Activated CD4-positive, alpha-beta T cell treated with anti-CD3 and anti-CD28 coated beads for 24 hours (primary cell): ENCODE data around the gene CCR3.
"Not testable (repeated sequence)": the region's sequence is repeated elsewhere in the genome, so short reads cannot be mapped to it uniquely, and the experiment has no call there.

ENCODE experiments used
- DNase-seq, 2 donors: peaks; one replicate each; pipeline ENCODE4 v3.0.0-alpha.2; 2020; ENCODE audit warnings: low read depth in 2 of 2

CCR3 gene

DNA sequence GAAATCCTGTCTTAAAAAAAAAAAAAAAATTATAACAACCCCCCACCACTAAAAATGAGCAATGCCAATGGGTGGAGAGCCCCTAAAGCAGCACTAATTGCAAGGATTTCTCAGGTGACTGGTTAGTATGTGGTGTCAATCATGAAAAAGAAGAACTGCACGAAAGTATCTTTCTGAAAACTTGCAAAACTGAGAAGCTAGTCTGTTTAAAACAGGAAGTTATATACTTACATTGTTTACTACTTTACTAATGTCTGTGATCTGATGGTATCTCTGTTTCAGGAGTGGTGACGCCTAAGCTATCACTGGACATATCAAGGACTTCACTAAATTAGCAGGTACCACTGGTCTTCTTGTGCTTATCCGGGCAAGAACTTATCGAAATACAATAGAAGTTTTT lies at the start of gene CCR3:
Gene CCR3 (plus strand): TSS at position 341 of the 400 bp plus-strand sequence. CDS start 22,699 bp downstream, outside the sequence.
- no peak for DNase-seq

DNA sequence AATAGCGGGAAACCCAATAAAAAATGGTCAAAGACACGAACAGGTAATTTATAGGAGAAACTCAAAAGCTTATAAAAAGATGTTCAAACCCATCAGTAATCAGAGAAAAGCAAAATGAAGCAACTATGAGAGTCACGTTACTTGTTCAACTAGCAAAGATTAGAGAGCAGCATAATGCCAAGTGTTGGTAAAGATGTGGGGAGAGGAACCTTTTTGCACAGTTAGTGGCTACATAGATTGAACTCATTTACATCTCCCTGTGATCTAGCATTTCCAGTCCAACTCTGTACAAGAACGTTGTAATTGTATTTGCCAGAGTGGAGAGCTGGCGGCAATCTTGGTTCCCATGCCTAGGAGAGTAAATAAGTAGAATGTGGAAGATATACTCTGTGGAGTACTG lies 49.3 kb upstream of the CCR3 start:
- DNase-seq = no peak

DNA sequence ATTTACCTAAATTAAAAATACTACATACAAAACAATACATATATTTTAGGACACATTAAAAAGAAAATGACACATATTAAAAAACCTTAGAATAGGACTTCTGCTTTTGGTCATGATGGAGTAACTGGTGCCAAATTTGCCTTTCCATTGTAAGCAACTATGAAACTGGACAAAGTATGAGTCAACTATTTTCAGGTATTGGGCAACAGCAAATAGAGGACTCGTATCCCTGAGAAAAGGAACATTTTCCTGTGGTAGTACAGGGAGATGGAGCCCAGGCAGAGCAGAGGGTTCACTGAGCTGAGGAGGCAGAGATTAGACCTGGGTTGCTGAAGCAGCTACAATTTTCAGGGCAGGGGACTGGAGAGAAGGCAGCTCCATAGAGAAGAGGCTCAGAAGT lies 48.8 kb upstream of the CCR3 start:
- DNase-seq = no peak

DNA sequence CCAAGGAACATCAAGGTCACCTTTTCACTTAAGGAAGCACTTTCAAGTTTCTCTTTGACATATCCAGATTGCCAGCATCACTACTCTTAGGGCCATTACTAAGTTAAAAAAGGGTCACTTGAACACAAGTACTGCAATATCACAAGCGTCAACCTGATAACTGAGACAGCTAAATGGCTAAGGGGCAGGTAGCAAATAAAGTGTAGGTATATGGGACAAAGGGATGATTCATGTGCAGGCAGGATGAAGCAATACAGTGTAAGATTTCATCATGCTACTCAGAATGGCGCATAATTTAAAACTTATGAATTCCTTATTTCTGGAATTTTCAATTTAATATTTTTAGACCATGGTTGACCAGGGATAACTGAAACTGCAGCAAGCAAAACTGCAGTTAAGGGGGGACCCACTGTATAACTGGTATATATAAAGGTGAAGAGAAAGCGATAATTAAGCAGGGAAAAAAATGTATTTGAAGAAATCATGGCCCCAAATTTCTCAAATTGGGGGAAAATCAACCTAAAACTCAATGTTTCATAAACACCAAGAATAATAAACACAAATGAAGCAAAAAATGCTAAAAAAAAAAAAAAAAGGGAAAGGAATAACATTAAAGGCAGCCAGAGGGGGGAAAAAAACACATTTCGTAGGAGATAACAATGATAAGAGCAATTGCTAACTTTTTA lies 47.2 kb upstream of the CCR3 start:
- DNase-seq = no peak

DNA sequence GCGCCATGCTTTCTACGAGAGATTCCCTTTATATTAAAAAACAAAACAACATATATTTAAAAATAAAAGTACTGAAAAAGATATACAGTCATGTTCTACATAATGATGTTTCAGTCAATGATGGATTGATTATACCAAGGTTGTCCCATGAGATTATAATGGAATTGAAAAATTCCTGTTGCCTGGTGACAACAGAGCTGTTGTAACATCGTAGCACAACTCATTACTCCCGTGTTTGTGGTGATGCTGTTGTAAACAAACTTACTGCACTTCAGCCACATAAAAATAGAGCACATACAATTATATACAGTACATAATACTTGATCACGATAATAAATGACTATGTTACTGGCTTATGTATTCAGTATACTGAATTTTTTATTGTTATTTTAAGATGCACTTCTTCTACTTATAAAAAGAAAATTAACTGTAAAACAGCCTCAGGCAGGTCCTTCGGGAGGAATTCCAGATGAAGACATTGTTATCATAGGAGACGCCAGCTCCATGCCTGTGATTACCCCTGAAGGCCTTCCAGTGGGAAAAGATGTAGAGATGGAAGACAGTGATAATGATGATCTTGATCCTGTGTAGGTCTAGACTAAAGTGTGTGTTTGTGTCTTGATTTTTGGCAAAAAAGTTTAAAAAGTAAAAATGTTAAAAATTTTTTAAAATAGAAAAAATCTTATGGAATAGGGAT lies 45.9 kb upstream of the CCR3 start:
- no peak for DNase-seq

DNA sequence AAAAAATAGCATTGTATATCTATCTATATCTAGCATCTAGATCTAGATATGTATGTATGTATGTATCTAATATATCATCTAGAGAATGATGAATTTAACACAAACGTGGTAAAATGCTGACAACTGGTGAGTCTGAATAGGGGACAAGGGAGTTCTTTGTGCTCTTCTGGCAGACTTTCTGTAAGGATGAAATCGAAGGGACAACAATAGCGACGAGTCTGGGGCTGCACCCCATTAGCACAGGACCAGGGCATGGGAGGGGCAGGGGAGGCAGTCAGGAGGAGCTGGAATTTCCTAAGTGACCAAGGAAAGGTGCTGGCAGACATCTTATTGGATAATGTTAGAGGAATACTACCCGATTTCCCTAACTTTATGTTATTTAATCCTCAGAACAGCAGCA lies 42.0 kb upstream of the CCR3 start:
- DNase-seq = no peak

DNA sequence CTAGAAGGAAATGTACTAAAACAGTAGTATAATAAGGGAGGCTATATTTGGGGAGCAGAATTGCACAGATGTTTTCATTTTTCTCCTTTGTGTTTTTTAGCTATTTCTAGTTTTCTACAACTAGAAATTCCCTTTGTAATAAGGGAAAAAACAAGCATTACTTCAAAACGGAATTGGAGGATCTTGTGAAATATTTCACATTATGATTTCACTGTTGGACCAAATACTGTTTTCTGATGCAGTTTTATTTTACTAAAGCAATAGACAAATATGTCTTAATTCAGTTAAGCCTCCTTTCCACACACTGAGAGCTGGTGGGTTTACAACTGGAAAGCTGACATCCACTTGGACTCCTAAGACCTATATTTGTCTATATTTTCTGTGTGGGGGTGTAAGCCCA lies 41.5 kb upstream of the CCR3 start:
- no peak for DNase-seq

DNA sequence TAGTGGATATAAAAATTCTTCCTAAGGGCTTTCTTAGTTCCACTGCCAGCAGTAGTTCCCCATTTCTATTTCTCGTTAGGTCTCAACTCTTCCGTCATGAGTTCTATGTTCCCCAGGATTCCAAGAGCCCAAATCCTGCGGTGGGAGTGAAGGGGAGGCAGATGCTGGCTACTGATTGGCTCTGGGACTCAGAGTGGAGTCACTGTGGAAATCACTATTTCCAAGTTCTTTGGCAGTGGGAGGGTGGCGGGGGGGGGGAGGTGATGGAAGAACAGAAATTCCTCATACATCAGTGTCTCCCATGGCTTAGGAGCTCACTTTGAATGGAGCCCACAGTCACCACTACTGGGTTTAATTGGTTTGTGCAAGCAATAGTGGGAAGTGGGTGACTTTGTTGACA lies 39.7 kb upstream of the CCR3 start:
- no peak for DNase-seq

DNA sequence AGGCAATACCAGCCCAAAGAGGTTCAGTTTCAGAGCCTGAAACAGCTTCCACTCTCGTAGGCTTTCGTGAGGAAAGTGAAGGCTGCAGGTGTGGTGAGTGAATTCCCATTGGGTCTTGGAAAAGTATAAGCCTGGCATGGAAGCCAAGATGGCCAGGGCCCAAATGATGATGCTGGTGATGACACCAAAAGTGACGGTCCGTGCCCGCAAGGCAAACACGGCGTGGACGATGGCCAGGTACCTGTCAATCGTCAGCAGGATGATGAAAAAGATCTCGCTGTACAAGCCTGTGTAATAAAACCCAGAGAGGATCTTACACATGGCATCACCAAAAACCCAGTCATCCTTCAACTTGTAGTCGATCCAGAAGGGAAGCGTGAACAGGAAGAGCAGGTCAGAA lies 38.6 kb upstream of the CCR3 start:
- no peak for DNase-seq

DNA sequence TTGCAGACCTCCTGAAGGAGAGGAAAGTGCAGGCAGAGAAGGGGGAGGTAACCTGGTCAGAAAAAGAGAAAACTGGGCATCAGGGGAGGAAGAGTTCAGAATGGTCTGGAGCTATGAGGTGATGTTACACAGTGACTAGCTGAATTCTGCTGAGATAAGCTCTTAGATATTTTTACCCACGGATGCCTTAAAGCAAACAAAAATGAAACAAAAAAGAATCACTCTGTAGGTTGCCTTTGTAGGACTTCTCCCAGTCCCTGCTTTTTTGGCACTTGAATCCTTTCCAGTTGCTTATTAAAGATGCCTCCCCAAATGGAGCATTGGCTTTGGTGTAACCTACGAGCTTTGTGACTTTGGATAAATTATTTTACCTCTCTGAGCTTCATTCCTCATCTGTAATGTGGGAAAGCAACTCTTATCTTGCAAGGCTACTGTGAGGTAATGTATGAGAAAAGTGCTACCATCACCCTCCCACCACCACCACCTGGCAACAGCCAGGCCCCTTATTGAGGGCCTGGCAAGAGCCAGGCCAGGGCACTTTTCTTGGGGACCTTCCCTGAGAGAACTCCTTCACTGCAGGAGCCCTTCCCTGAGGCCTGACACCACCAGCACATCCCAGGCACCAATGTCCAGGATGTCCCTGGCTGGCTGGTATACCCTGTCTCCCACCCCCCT lies 36.8 kb upstream of the CCR3 start:
- DNase-seq = no peak

DNA sequence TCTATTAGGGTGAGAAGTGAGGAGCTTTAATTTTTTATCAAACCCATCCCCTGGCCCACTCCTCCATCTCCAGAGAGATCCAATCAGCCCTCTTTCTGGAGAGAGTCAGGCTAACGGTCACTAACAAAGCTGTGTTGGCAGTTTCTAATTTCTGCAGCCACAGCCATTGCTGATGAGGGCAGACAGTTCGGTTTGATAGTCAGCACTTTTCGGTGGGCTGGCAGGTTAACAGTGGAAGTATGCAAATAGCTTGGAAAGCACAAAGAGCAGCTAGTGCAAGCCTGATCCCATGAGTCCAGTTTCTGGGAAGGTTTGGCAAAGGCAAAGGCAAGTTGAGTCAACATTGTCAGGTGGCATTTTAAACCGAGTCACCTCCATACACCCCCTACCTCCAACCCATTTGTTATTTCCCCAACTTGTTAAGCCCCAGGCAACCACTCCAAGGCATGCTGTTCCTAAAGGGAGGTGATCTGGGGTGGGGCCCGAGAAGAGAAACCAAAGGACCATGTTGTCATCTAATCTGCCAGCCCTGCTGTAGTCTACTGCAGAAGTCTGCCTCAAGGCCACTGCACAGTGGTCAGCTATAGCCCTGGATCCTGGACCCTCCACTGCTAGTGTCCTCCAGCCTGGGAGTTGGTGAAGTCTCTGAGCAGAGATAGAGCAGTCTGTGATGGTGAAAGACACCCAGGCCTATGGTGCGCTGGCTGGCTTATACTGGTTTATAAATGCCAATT lies 35.8 kb upstream of the CCR3 start:
- no peak for DNase-seq

DNA sequence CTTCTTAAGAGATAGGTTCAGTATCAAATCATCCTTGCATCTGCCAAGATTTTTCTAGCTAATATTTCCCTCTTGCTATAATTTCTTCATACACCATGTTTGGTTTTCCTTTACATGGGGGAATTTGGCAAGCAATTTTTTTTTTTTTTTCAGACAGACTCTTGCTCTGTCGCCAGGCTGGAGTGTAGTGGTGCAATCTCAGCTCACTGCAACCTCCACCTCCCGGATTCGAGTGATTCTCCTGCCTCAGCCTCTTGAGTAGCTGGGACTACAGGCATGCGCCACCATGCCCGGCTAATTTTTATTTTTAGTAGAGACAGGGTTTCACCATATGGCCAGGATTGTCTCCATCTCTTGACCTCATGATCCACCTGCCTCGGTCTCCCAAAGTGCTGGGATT lies 34.7 kb upstream of the CCR3 start:
- DNase-seq = not testable (repeated sequence)

DNA sequence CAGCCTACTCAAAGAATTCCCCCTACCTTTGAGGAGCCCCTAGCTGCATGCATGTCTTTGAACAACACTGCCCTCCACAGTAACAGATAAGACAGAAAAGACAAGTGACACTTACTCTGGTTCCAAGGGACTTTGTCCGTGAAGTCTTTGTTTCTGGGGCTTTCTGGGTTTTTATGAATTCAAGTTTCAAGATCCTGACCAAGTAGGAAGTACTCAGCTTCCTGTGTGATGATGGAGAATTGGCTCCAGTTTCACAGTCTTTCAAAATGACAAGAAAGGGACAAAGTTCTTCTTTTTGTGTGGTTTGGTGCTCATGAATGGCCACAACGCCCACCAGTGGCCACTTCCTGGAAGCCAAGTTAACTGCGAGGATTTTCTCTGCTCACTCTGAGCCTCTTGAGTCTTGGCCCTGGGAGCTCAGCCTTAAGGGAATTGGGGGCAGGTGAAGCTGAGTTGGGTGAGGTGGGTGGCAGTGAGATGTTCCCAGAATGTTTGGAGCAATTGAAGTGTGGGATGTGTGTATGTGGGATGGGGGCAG lies 34.0 kb upstream of the CCR3 start, which contains the start of gene CCR1:
Gene CCR1 (minus strand): TSS at position 147 of the 538 bp plus-strand sequence. CDS start 4,000 bp downstream, outside the sequence.
- DNase-seq = peak in 1 of 2 donors; percentile 15

DNA sequence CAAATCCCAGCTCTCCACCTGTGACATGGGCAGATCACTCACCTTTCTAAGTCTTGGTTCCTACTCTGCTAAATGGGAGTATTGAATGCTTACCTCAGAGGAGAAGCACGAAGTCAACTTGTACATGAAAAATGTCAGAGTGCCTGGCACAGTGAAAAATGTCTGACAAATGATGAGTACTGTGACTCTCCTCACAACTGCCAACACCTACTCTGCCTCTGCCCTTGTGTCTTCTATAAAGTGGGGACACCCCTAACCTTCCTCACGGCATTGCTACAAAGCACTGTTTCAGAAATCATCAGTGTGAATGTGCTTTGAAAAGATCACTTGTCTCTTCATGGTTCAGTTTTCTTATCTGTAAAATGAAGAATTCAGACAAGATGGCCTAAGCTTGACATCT lies 33.2 kb upstream of the CCR3 start:
- no peak for DNase-seq

DNA sequence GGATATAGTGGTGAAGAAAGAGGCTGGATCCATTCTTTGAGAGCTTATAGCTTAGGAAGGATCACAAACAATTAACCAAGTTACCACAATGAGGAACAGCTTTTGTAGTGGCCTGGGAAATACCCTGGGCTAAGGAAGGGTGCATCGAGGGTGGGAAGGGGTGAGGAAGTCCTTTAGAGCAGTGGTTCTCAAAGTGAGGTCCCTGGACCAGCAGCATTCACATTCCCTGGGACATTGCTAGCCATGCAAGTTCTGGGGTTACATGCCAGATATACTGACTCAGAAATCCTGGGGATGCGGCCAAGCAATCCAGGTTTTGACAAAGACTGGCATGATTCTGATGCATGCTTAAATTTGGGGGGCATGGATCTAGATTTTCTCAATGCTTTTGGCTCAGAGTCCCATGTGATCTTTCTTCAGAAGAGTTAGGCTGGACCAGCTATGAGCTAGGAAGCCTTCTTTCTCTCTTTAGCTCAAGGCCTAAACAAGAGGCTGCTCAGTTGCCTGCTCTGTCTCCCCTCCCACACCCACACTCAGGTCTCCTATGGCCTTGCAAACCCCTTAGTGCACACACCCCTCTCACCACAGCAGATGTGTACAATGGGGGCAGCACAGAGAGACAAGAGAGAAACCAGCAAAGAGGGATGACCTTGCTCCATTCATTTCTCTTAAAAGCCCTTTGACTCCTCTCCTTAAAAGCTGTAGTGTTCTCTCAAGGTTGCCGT lies 32.4 kb upstream of the CCR3 start:
- no peak for DNase-seq

DNA sequence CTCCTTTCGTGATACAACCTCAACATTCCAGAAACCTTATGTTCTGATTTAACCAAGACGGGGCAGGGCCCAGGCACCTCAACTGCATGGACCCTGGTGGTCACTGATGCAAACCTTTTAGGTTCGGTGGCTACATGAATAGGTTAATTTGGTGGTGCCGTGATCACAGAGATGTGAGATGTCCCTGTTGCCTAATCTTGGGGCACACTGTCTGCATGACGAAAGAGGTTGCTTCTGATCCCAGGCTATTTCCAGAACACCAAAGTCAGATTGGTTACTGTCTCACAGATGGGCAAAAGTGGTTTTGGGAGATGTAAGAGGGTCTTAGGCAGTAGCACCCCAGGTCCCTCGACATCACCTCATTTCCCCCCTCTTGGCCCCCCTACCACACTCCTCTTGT lies 30.2 kb upstream of the CCR3 start:
- DNase-seq = no peak

DNA sequence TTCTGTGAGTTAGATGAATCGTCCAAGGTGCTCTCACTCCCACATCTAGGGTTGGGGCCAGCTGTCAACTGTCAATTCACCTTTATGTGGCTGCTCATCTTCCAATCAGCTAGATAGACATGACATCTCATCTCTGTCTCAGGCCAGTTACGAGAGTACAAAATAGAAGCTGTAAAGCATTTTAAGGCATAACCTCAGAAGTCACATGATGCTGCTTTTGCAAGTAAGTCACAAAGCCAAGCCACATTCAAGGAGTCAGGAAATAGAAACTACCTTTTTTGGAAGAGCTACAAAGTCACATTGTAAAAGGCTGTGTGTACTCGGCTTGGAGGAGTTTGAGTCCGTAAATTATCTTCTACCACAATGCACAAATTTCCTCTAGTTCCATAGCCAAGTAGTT lies 29.1 kb upstream of the CCR3 start:
- DNase-seq = no peak

DNA sequence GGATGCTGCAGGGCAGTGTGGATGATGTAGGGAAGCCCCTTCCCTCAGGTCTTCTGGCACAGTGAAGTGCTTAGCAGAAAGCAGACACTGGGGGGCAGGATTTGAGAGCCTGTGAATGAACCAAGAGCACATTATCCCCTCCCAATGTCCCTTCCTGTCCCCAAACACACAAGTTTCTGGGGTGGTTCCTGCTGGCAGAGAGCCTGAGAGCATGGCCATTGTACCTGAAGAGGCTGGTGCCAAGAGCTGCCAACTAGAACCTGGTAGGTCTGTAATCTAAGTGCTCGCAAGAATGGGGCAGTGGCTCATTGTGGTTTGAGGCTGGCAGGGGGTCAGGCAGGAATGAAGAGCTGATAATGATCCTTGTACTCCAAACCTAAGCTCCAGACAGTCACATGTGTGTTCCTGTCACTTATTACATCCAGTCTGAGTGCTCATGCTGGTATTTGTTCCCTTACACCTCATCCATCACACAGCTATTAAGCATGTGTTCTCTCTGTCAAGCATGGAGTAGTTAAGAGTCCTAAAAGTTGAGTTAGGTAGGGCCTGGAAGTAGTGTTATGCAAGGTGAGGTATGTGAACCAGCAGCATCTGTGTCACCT lies 27.4 kb upstream of the CCR3 start:
- no peak for DNase-seq

DNA sequence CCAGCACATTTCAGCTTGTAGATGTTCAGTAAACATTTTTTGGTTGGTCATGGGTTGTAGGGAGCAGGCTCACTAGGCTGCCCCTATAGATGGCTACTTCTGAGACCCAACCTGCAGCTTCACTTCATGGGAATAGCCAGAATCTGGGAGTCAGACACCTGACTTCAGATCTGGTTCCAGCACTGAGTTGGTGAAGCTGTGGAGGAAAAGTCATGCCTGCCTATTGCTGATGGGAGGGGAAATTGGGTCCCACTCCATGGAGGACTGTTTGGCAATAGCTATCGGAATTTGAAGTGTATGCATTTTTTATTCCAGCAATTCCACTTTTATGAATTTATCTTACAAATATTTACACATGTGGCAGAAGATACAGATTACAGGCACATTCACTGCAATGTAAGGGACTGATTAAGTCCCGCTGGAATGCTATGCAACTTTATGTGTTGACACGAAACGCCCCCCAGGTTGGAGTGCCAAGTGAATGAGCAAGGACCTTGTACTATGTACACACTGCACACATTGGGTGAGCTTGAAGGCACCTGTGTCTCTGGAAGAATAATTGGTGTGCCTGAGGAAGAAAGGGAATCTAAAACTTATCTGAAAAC lies 26.3 kb upstream of the CCR3 start:
- no peak for DNase-seq

DNA sequence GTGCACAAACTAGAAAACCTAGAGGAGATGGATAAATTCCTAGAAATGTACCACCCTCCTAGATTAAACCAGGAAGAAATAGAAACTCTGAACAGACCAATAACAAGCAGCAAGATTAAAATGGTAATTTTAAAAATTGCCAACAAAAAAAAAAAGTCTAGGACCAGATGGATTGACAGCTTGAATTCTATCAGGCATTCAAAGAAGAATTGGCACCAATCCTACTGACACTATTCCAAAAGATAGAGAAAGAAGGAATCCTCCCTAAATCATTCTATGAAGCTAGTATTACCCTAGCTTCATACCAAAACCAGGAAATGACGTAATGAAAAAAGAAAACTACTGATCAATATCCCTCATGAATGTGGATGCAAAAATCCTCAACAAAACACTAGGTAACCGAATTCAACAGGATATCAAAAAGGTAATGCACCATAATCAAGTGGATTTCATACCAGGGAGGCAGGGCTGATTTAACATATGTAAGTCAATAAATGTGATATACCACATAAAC lies 24.0 kb upstream of the CCR3 start:
- no peak for DNase-seq
